NCI-H524 (cell line): ENCODE results near the gene AOPEP.

Experiments
- DNase-seq, 2 experiments: peaks; one replicate each; lab custom pipeline; 2025; lab: John Stamatoyannopoulos, UW

The AOPEP gene

DNA sequence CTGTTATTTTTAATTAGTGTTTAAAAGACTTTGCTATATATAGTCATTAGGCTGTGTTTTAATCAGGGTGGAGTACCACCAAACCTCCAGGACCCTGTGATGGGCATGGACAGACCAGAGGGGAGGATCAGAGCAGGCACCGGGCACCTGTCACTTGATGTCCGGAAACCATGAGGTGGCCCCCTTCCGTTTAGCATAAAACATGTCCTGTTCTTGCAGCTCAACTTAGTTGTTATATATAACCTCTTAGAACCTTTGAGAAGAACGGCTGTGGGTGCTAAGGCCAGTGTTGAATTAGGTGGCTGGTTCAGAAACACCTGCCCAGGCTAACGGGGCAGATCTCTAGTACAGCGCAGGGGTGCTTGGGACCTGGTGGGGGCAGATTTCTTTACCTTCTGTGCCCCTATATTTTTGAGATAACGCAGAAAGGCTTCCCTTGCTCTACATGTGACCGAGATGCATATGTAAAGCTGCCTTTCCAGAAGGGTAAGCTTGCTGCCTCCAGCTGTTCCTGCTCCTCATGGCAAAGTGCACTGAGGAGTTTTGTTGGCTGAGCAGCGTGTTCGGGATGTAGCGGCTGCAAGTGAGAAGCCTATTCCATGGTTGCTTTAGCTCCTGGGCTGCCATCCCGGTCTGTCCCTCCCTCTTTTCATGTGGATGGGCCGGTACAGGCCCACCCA is 335.6 kb downstream of the AOPEP start:
- peak in 1 of 2 experiments; percentile 15 for DNase-seq

DNA sequence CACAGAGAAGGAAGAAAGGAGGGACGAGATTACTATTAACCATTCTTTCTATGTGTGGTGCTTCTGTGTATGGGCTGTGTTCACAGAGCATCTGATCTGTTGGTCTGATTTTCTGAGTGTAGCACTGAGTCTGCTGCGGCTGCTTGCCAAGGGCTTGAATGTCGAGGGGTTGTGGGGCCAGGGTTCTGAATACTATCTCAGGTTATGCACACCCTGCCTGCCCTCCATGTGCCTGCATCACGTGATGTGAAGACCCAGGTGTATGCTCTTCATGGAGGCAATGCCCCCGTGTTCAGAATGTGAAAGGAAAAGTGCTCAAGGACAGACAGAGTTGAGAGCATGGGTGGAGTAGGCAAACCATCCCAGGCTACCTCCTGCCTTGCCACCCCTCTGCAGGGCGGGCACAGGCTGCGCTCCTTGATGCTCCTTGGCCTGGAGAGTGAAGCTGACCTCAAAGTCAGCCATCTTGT is 336.1 kb downstream of the AOPEP start:
- no peak for DNase-seq

DNA sequence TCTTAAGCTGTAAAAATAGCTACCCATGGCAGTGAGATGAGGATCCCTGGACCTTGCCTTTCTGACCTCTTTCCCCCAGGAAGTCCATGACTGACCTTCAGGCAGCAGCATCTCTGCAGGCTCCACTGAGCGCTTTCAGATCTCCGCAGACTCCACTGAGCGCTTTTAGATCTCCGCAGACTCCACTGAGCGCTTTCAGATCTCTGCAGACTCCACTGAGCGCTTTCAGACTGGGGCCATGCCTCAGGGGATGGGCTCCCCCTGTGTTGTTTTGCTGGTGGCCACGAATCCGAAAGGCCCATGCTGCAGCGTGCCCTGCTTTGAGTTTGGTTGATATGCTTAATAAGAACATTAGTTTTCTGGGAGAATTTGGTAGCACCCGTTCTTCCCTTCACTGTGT is 336.8 kb downstream of the AOPEP start:
- DNase-seq, result no peak

DNA sequence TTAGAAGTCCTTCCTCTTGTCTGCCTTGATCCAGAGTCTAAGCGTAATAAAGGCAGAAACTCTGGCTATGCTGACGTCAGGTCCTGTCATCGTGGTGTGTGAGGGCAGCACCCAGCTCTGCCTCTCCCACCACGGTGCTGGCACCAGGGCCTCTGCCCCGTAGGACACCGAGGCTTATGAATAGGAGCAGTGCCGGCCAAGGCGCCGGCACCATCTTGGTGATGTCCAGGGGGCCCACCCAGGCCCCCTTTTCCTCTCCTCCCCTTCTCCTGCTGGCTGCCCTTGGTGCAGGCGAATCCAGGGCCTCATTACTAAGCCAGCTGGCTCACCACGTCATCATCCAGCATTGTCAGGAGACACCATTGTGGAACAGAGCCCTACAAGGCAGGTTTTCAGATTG is 338.7 kb downstream of the AOPEP start:
- no peak for DNase-seq

DNA sequence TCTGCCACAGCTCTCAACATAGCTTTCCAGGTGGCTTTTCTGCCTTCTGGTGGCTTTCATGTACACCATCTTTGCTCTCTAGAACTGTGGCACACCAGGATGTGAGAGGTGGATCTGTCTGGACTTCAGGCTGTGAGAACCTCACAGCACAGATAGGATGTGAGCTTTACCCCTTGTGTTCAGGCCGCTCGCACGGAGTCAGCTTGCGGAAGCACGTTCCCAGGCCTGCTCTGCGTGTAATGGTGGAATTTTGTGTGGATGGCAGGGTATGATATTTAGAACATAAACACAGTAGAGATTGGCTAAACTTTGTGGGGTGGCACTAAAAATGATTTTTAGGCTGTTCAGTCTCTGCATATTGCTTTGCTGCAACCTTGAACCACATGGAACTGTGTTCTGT is 340.6 kb downstream of the AOPEP start:
- DNase-seq, result no peak

DNA sequence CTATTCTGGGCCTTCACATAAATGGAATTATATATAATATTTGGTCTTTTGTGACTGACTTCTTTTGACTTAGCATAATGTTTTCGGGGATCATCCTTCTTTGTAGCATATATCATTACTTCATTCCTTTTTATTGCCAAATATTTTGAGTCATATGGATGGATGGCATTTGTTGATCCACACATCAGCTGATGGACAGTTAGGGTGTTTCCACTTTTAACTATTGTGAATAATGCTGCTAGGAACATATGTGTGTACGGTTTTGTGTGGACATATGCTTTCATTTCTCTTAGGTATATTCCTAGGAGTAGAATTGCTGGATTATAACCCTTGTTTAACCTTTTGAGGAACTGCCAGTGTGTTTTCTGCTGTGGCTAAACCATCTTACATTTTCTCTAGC is 341.4 kb downstream of the AOPEP start:
- no peak for DNase-seq

DNA sequence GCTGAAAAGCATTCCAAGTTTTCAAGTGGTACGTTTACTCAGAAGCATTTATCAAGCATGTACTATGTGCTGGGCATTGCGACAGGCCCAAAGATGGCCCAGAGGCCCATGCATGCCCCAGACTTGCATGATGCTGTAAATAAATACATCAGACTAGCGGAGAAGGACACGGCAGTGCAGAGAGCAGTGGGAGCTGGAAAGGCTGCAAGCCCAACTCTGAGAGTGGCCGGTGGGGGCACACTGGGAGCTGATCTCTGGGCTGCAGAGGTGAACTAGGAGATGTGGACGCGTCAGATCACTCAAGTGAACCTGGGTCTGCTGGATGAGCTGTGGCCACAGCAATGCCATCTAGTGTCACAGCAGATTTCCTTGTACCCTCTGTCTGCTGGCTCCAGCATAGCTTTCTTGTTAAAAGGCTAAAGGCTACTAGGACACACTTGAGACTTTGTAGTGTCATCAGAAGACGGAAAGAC is 344.1 kb downstream of the AOPEP start:
- no peak for DNase-seq

DNA sequence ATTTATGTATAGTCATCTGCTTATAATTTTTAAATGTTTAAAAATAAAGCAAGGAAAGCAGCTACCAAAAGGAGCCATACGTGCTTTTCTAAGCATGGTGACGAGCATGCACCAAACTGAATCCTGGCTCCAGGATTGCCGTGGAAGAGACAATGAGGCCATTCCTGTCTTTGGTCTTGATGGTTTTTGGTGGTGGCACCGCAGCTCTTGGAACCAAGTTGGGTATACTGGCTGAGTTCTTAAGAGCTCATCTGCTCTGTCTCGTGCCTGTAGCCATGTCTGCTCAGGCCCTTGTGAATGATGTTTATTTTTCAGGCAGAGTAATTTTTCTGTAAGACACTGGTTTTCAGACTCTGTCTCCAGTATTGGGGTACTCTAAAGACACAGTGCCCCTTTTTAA is 345.0 kb downstream of the AOPEP start:
- DNase-seq, result no peak

DNA sequence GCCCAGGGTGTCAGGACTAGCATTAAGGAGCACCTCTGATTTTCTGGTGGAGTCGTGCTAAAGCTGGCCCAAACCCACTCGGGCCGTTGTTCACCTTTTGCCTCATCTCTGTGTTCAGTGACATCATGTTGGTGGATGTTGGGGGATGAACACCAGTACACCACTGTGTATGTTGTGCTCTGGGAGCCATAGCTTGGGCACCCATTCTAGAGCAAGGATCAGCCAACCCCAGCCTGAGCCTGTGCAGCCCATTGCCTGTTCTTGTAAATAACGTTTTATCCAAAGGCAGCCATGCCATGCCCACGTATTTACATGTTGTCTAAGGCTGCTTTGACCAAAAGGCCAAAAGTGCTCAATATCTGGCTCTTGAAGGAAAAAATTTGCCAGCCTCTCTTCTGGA is 345.4 kb downstream of the AOPEP start:
- DNase-seq, result no peak

DNA sequence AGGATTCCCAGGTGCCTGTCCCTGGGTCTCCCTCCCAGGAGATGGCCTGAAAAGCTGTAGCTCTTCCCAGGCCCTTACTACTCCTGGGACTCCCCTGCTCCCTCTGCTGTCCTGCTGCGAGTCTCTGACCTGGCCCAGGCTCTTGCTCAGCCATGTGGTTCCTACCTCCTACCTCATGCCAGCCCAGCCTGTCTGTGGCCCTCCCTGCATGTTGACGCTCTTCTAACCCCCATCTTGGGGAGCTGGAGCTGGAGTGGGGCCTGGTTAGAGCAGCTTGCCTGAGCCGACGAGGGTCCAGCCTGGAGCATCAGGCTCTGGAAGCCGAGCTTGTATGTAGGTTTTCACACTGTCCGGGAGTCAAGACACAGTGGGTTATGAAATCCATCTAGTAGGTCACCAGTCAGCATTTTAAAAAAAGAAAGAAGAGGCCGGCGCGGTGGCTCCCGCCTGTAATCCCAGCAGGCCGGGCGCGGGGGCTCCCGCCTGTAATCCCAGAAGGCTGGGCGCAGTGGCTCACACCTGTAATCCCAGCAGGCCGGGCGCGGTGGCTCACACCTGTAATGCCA is 346.6 kb downstream of the AOPEP start:
- peak in 1 of 2 experiments; percentile 16 for DNase-seq

DNA sequence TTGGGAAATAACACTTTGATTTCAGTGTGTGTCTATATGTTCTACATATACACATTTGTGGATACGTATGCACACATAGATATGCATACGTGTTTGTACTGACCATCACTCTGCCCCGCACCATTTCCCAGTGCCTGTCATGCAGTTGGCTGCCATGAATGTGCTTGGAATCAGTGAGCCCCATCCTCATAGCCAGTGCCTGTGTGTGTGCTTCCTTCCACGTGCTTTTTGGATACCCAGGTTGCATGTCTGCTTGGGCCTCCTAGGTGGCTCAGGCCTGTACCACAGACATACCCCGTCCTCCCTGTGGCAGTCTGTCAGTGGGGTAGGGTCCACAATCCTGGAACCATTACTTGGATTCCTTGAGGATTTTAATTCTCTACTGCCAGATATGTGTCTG is 347.4 kb downstream of the AOPEP start:
- no peak for DNase-seq

DNA sequence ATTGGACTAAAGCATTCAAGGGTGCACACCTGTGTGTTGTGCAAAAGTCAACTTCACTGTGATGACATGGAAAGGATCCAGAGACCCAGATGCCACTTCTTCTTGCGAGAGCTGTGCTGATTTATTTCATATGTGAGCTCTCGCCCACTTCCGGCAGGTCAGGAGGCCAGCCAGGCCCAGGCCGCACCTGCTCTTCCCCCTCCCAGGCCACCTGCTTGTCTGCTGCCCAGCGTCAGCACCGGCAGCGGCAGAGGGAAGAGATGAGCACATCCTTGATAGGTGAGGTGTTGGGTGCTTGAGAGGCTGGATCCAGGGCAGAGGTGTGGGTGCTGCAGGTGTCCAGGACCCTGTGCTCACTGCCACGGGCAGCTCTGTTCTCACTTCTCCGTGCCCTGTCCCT is 348.1 kb downstream of the AOPEP start:
- peak; percentile 14 to 73 for DNase-seq

DNA sequence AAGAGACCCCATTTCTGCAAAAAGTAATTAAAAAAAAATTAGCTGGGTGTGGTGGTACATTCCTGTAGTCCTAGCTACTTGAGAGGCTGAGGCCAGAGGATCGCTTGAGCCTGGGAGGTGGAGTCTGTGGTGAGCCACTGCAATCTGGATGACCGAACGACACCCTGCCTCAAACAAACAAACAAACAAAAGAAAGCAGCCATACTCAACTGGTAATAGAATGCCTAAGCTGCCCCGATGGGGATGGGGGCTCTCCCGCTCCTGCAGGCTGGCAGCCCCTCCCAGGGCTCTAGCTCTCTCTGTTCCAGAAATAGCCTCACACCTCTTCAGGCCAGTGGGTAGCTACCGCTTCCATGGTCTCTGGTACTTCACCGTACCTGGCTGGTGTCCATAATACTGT is 349.2 kb downstream of the AOPEP start:
- DNase-seq, result no peak

DNA sequence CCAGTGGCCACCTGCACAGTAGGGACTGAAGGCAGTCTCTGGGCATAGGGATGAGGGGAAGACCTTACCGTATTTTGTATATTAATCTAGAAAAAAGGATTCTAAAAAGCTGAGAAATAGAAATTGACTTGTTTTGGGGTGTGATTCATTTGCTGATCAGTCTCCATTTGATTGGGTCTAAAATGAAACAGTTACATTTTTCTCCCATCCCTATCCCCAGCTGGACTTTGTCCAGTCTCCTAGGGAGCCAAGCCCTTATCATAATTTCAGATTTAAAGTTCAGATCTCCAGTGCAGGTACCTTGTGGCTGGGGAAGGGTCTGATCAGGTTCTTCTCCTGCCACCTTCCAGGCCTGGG is 350.2 kb downstream of the AOPEP start:
- DNase-seq, result no peak

DNA sequence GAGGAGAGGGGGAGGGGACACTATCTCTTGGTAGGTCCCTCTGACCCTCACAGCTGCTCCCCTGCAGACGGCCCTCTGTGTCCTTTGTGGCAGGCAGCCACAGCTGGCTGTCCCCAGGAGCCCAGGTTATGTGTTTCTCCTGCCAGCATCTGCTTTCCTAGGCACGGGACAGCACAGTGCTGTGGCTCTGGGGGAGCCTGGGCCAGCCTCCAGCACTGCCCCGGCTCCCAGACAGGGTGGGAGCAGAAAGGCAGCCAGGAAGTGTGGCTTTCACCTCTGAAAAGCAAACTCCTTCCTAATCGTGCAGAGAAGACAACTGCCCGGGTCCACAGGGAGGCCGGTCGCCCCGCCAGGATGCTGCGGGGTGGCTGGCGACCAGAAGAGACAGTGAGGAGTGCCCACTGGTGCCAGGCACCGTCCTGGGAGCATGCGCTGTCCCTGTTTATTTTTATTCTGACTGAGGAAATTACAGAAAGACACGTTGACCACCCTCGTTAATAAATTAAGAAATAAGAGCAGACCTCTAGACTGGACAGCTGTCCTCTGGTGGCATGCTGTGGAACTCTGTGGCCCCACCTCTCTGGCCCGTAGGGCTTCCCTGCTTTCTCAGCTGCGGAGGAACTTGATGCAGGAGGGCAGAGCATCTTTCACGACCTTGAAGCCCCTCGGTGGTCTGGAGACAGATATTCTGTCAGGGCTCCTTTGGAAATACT is 350.7 kb downstream of the AOPEP start:
- no peak for DNase-seq

DNA sequence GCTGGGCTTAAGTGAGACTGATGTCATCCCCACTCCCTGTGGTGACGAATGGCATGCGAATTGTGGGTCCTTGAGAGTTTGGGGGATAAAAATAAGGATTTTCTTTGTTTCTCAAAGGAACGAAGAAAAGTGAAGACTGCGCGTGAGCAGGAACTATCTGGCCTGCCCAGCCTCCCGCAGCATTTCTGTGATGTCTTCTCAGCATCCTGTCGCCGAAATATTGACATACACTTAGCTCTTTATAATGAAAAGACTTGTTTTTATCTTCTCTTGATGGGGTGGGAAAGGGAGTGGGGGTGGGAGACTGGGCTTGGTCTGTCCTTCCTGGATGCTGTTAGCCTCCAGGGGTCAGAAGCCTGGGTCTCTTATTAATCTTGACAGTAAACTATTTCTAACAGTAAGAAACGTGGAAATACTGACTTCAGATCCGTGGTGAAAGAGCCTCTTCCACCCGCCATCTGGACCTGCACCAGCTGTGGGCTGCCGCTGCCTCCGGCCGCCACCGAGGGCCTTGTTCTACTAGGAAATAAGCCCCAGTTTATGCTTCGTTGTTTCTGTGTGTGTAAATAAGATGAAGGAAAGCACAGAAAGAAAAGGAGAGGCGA is 351.4 kb downstream of the AOPEP start:
- DNase-seq, result peak; percentile 13 to 57

DNA sequence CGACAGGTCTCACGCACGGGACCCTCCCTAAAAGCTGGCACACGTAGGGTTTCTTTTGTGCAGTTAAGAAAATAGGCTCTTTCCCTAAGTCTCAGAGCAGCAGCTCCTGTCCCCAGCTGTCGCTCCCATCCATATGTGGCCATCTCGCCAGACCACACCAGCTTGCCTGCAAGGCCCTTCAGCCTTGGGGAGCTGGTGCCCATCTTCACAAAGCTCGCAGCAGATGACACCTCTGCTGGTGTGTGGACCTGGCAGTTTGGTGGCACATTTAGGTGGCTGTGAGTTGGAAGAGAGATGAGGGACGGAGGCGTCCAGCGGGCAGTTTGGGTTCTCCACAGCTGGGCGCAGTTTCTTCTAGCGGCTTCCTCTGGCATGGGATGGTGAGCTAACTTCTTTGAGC is 352.0 kb downstream of the AOPEP start:
- DNase-seq, result peak; percentile 14 to 66

DNA sequence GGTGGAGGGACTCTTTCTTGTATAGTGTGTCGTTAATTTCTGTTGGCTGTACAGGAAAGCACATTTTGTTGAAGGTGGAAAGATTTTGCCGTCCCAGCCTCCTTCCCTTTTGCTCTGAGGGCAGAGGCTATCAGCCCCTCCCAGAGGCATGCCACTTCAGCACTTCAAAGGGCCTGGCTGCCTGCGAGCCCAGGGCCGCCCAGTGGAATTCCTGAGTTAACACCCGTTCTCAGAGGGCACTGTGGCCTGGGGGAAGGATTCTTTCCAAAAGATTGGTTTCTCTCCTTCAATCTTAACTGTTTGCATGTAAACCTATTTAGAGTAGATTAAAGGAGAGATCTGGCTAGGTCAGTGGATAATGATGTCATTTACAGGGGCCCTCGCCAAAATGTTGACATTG is 352.4 kb downstream of the AOPEP start:
- no peak for DNase-seq

DNA sequence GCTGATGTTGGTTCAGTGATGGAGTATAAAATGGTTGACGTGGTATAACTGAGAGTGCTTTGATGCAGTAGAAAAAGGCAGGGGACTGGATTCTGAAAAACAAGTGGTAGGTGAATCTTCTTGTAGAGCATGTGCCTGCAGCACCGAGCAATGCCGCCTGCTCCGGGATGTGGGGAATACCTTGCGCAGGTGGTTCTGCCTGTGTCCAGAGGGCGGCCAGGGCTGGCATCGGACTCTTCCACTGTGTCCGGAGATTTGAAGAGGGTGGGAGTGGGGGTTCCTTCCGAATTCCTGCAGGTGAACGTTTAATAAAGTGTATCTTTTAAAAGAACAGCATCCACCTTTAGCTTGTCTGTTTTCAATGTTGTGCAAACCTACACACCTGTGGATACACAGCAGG is 353.0 kb downstream of the AOPEP start:
- no peak for DNase-seq

DNA sequence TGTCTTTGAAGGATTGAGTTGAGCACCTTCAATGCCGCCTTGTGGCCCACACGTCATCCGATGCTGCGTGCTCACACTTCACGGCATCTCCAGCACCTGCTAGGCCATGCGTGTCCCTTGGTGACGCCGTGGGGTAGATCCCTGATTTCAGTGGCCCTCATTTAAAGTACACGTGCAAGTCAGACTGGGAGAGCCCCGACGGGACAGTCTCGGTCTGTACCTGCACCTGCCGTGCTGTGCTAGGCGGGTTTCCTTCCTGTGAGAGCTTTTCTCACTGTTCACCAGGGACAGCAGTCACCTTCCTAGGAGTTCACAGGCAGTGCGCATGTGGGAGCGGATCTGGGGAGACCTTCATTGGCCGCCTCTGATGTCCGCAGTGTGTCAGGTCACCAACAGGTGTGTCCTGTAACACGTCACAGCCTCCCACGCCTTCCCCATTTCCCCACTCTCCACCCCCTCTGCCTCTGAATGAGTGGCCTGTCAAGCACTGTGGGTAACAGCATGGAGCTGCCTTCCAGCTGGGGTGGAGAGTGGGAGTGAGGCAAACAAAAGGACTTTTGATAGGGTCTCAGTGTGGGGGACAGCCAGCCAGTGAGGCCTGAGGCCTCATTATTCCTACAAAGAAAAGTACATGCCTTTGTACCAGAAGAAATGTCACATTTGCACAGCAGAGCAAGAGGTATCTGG is 354.6 kb downstream of the AOPEP start:
- DNase-seq, result no peak

DNA sequence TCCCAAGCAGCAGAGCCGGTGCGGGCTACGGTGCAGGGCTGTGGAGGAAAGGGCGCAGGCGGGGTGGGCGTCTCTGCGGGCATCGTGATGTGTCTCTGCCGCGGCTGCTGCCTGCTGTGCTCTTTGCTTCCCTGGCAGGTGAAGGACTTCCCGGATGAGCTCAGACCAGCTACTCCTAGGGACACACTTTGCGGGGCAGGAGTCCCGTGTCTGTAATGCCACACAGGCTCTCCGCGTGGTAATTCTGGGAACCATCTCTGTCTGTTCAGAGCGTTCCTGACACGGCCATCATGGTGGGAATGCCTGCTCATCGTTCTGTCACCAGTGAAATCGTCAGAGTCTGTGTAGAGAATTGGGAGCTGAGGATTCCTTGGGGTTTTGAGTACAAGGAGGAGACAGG is 355.5 kb downstream of the AOPEP start:
- no peak for DNase-seq

DNA sequence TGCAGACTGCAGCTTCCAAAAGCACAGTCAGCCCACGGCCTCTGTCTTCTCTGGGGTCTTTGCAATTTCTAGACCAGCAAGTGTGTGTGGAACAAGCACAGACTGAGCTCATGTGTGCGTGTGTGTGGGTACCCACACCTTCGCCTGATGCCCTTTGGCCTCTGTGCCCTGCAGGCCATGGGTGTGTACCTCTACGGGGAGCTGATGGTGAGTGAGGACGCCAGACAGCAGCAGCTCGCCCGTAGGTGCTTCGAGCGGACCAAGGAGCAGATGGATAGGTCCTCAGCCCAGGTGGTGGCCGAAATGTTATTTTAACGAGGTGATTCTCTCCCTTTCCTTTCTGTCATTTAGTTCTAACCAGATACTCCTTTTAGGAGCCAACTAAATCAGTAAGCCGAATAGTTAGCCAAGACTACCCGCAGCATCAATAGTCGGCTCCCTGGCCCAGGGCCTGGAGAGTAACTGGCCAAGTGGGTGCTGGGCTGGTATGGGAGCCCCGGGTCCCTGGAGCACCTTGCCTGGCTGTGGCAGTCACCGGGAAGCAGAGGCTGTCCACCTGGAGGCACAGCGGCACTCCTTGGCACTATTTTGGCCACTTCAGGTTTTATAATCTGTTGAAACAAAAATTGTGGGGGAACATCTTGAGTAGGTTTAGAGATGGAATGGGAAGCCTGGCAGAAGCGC is 356.0 kb downstream of the AOPEP start:
- no peak for DNase-seq
